ENCODE results near the gene PSMA4.
A peak's percentile ranks its signal among the peaks of the same experiment; 100 is the strongest.

Gene PSMA4

GRCh38 chr15:78565951-78566774, 25.9 kb downstream of the PSMA4 start (continued):
- TF ChIP-seq ZNF670 (tag by site-specific recombination; IDR thresholded peaks at IDR 0.05; ENCODE audit: low read depth) = no peak
- TF ChIP-seq ZBTB17 (tag by site-specific recombination; IDR thresholded peaks at IDR 0.05) = peak; percentile 69
- TF ChIP-seq PRDM1 (tag by site-specific recombination; IDR thresholded peaks at IDR 0.05) = peak; percentile 86
- TF ChIP-seq ZNF488 (tag by site-specific recombination; IDR thresholded peaks at IDR 0.05) = no peak
- TF ChIP-seq SALL2 (tag by site-specific recombination; IDR thresholded peaks at IDR 0.05; ENCODE audit: borderline replicate concordance) = no peak
- no peak for TF ChIP-seq MYNN (tag by site-specific recombination; IDR thresholded peaks at IDR 0.05; ENCODE audit: borderline replicate concordance)
- no peak for TF ChIP-seq ZNF37A (tag by site-specific recombination; IDR thresholded peaks at IDR 0.05)
- peak; percentile 21; the same call in 1 of the 2 replicates for TF ChIP-seq ZNF449 (tag by site-specific recombination; IDR thresholded peaks at IDR 0.05)
- 0 out of 2 replicates have a peak, but pooled peaks have one; percentile 24 for TF ChIP-seq PRDM10 (tag by site-specific recombination; IDR thresholded peaks at IDR 0.05)
- TF ChIP-seq CTCF (tag by site-specific recombination; IDR thresholded peaks at IDR 0.05) = peak; percentile 70; the same call in 1 of the 2 replicates
- TF ChIP-seq ZNF501 (tag by site-specific recombination; IDR thresholded peaks at IDR 0.05) = no peak
- TF ChIP-seq ZNF747 (tag by site-specific recombination; IDR thresholded peaks at IDR 0.05) = no peak
- 0 out of 2 replicates have a peak, but pooled peaks have one; percentile 34 for TF ChIP-seq ZFP69B (tag by site-specific recombination; IDR thresholded peaks at IDR 0.05)
- TF ChIP-seq ZNF221 (tag by site-specific recombination; IDR thresholded peaks at IDR 0.05; ENCODE audit: borderline replicate concordance) = no peak
- no peak for TF ChIP-seq ZNF416 (tag by site-specific recombination; IDR thresholded peaks at IDR 0.05)
- no peak for TF ChIP-seq HOXD13 (CRISPR knock-in tag; IDR thresholded peaks at IDR 0.05; ENCODE audit: borderline replicate concordance)
- TF ChIP-seq ZSCAN30 (tag by site-specific recombination; IDR thresholded peaks at IDR 0.05) = no peak
- no peak for TF ChIP-seq ZNF561 (tag by site-specific recombination; IDR thresholded peaks at IDR 0.05; ENCODE audit: borderline replicate concordance)
- peak; percentile 90 for TF ChIP-seq ZNF335 (tag by site-specific recombination; conservative IDR thresholded peaks at IDR 0.05)
- TF ChIP-seq KLF16 (tag by site-specific recombination; IDR thresholded peaks at IDR 0.05) = no peak
- TF ChIP-seq ZNF560 (tag by site-specific recombination; IDR thresholded peaks at IDR 0.05; ENCODE audit: borderline replicate concordance) = no peak
- TF ChIP-seq TRIM28 (IDR thresholded peaks at IDR 0.05; ENCODE audit: borderline replicate concordance, low read length) = no peak

Measured in HEK293 (cell line).